Ovary (tissue), 3 donors: ENCODE results near the gene S100A16.

ENCODE experiments used
- CTCF ChIP-seq, 3 donors: fragments of 450-650 bp in 2 of 3; fragments of 200-600 bp in 1 of 3; IDR thresholded peaks; one replicate each; pipeline versions ENCODE4 v1.5.1 to v1.8.0; 2016 to 2022; ENCODE audit warnings: antibody characterized with exemption in 3 of 3, mild to moderate bottlenecking in 1 of 3
- EP300 ChIP-seq: sonication (generic); formaldehyde crosslinking; IDR thresholded peaks from one replicate; pipeline ENCODE4 v1.6.1; 2017; ENCODE audit warnings: antibody characterized with exemption
- POLR2A ChIP-seq: fragments of 450-650 bp; IDR thresholded peaks from one replicate; pipeline ENCODE4 v1.6.1; 2017; ENCODE audit warnings: antibody characterized with exemption, mild to moderate bottlenecking, moderate library complexity
- donor health status: DM: no; HTN: no; CAD: no.

GRCh38 chr1:153636312-153636711, 23.4 kb upstream of the S100A16 start:
- TF ChIP-seq CTCF (IDR thresholded peaks at IDR 0.05) = no peak
- TF ChIP-seq POLR2A = no peak
- TF ChIP-seq EP300 = no peak
